Progenitor cell of endocrine pancreas (in vitro differentiated cells): ENCODE results near the gene XCR1. TPM values are rescaled to one million over a fixed set of nuclear protein-coding genes. Genes with fewer than 3 reads are reported as not detected.

ENCODE experiments used
- DNase-seq: peaks from one replicate; pipeline ENCODE4 v3.0.0; 2021; ENCODE audit warnings: low spot score; ENCODE audit not compliant: unreplicated experiment
- H3K27ac Mint-ChIP-seq: 2 replicates; pipeline ENCODE4 v1.8.0; 2021; ENCODE audit warnings: mild to moderate bottlenecking, moderate library complexity, mixed read lengths
- H3K27me3 Mint-ChIP-seq: 2 replicates; pipeline ENCODE4 v1.8.0; 2021; ENCODE audit warnings: mixed read lengths
- H3K36me3 Mint-ChIP-seq: 2 replicates; pipeline ENCODE4 v1.8.0; 2022; ENCODE audit warnings: mixed read lengths; ENCODE audit not compliant: insufficient read depth
- H3K4me1 Mint-ChIP-seq: 2 replicates; pipeline ENCODE4 v1.8.0; 2021; ENCODE audit warnings: low read depth, mixed read lengths
- H3K4me3 Mint-ChIP-seq: 2 replicates; pipeline ENCODE4 v1.8.0; 2021; ENCODE audit warnings: low read depth, mild to moderate bottlenecking, moderate library complexity, mixed read lengths
- H3K9me3 Mint-ChIP-seq: 2 replicates; pipeline ENCODE4 v1.8.0; 2021; ENCODE audit warnings: low read depth, mixed read lengths
- total RNA-seq: library from RNA; stranded (reverse); gene quantifications from 2 replicates; pipeline ENCODE4 v1.2.1, GENCODE V29; 2021
- TF ChIP-seq, protein P1 (sequence below): fragments of 200-600 bp; sonication (generic); IDR thresholded peaks from one replicate; pipeline ENCODE4 v1.5.0; 2021; ENCODE audit warnings: antibody characterized with exemption, mild to moderate bottlenecking; ENCODE audit not compliant: unreplicated experiment

The XCR1 gene
- total RNA-seq, 1 donor from 2014 or later: not detected

- Mint-ChIP-seq H3K4me3 (no peak overlapping the region), H3K27me3 (no peaks in the 10 kb centered on the region), H3K9me3 (no peaks in the 10 kb centered on the region), H3K27ac (no peak overlapping the region), H3K36me3 (peaks cover 17% of the 10 kb centered on the region), H3K4me1 (peaks cover 26% of the 10 kb centered on the region)
- TF ChIP-seq, protein P1, sequence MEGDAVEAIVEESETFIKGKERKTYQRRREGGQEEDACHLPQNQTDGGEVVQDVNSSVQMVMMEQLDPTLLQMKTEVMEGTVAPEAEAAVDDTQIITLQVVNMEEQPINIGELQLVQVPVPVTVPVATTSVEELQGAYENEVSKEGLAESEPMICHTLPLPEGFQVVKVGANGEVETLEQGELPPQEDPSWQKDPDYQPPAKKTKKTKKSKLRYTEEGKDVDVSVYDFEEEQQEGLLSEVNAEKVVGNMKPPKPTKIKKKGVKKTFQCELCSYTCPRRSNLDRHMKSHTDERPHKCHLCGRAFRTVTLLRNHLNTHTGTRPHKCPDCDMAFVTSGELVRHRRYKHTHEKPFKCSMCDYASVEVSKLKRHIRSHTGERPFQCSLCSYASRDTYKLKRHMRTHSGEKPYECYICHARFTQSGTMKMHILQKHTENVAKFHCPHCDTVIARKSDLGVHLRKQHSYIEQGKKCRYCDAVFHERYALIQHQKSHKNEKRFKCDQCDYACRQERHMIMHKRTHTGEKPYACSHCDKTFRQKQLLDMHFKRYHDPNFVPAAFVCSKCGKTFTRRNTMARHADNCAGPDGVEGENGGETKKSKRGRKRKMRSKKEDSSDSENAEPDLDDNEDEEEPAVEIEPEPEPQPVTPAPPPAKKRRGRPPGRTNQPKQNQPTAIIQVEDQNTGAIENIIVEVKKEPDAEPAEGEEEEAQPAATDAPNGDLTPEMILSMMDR: no peak
- no peak for DNase-seq
These were observed 43.5 kb downstream of the XCR1 start for GRCh38 chr3:45983770-45984169.

- DNase-seq: no peak
- Mint-ChIP-seq H3K4me1 (peaks cover 9% of the 10 kb centered on the region), H3K4me3 (no peak overlapping the region), H3K27me3 (no peaks in the 10 kb centered on the region), H3K27ac (no peak overlapping the region), H3K36me3 (peaks cover 23% of the 10 kb centered on the region), H3K9me3 (no peaks in the 10 kb centered on the region)
- TF ChIP-seq, protein P1: no peak
These were observed 45.8 kb downstream of the XCR1 start for GRCh38 chr3:45981346-45982074.

DNA sequence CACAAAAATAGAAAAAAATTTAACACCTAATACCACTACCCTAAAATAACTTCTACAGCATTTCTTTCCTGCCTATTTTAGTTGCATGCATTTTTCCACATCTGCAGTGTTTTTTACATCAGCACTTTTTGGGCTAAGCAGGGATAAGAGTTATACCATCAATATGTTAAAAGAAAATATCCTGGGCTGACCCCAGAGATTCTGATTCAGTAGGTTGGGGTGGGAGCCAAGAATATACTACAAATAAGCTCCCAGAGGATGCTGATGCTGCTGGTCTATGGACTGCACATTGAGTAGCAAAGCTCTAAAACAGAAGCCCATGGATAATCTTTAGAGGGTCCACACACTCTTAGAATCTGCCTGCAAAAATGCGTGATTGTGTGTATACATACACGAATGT is 46.5 kb downstream of the XCR1 start:
- no peaks in the 10 kb centered on the region for H3K27me3 Mint-ChIP-seq
- peaks cover 3% of the 10 kb centered on the region for H3K4me1 Mint-ChIP-seq
- peaks cover 23% of the 10 kb centered on the region for H3K36me3 Mint-ChIP-seq
- no peak for DNase-seq
- H3K4me3 Mint-ChIP-seq: no peak overlapping the region
- TF ChIP-seq, protein P1: no peak
- no peaks in the 10 kb centered on the region for H3K9me3 Mint-ChIP-seq
- no peak overlapping the region for H3K27ac Mint-ChIP-seq

GRCh38 chr3:45980229-45980813 is 47.0 kb downstream of the XCR1 start:
- no peaks in the 10 kb centered on the region for H3K4me1 Mint-ChIP-seq
- TF ChIP-seq, protein P1: no peak
- peaks cover 23% of the 10 kb centered on the region for H3K36me3 Mint-ChIP-seq
- no peak overlapping the region for H3K4me3 Mint-ChIP-seq
- no peak overlapping the region for H3K27ac Mint-ChIP-seq
- no peaks in the 10 kb centered on the region for H3K27me3 Mint-ChIP-seq
- no peak for DNase-seq
- H3K9me3 Mint-ChIP-seq: no peaks in the 10 kb centered on the region

- TF ChIP-seq, protein P1: no peak
These were observed 47.9 kb downstream of the XCR1 start for GRCh38 chr3:45979378-45979777.

More at GRCh38 chr3:45979378-45979777, 47.9 kb downstream of the XCR1 start:
- Mint-ChIP-seq H3K27ac (no peak overlapping the region), H3K4me1 (no peaks in the 10 kb centered on the region), H3K36me3 (peaks cover 21% of the 10 kb centered on the region), H3K27me3 (no peaks in the 10 kb centered on the region), H3K4me3 (no peak overlapping the region), H3K9me3 (no peaks in the 10 kb centered on the region)
- no peak for DNase-seq
